ENCODE measurements around the gene ATRNL1. TPM values are rescaled to one million over a fixed set of nuclear protein-coding genes. Genes with fewer than 3 reads are reported as not detected.

The ATRNL1 gene
- total and polyA plus RNA-seq, 2 donors from 2014 or later, result 2.4 to 7.1 TPM

DNA sequence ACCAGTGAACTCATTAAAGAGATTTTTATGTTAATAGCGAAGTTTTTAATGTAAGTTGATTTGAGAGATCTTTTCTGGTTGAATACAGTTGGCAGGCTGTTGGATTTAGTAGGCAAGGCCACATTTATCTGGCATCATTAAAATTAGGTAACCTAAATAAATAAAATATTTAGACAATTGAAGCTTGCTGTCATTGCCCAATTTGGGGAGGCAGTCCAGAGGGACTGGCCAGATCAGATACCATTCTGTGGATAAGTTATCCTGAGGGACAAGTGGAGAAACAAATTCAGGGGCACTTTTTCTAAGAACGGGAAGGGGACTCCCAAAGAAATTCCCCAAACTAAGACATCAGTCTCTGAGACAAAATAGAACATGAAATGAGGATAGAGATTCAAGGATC lies 782.0 kb downstream of the ATRNL1 start:
- no peaks in the 10 kb centered on the region for H3K36me3 ChIP-seq (ENCODE audit: control insufficient read depth in 2 of 3, insufficient read depth in 3 of 3, low read length in 3 of 3)
- DNase-seq (no peak), FAIRE-seq (no peak)
- no peak overlapping the region for H3K4me3 ChIP-seq (ENCODE audit: low read length in 3 of 3)
- no peak overlapping the region for H3K27ac ChIP-seq (ENCODE audit: low read depth in 2 of 2, low read length in 2 of 2)
- H3K27me3 ChIP-seq (ENCODE audit: control insufficient read depth, insufficient read depth, low read length), result no peaks in the 10 kb centered on the region
- TF ChIP-seq, protein P1, sequence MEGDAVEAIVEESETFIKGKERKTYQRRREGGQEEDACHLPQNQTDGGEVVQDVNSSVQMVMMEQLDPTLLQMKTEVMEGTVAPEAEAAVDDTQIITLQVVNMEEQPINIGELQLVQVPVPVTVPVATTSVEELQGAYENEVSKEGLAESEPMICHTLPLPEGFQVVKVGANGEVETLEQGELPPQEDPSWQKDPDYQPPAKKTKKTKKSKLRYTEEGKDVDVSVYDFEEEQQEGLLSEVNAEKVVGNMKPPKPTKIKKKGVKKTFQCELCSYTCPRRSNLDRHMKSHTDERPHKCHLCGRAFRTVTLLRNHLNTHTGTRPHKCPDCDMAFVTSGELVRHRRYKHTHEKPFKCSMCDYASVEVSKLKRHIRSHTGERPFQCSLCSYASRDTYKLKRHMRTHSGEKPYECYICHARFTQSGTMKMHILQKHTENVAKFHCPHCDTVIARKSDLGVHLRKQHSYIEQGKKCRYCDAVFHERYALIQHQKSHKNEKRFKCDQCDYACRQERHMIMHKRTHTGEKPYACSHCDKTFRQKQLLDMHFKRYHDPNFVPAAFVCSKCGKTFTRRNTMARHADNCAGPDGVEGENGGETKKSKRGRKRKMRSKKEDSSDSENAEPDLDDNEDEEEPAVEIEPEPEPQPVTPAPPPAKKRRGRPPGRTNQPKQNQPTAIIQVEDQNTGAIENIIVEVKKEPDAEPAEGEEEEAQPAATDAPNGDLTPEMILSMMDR (IDR thresholded peaks at IDR 0.05; ENCODE audit: borderline replicate concordance, extremely low read depth, insufficient read depth), result no peak
- no peaks in the 10 kb centered on the region for H3K9me3 ChIP-seq (ENCODE audit: control insufficient read depth in 2 of 3, insufficient read depth in 1 of 3, low read length in 3 of 3)
- H3K4me1 ChIP-seq (ENCODE audit: control insufficient read depth in 2 of 3, insufficient read depth in 2 of 3, low read depth in 1 of 3, low read length in 3 of 3), result no peaks in the 10 kb centered on the region
- intact Hi-C loops (cut with DNase I), result no loop called here
- no peak overlapping the region for H3K9ac ChIP-seq (ENCODE audit: low read length in 3 of 3)

DNA sequence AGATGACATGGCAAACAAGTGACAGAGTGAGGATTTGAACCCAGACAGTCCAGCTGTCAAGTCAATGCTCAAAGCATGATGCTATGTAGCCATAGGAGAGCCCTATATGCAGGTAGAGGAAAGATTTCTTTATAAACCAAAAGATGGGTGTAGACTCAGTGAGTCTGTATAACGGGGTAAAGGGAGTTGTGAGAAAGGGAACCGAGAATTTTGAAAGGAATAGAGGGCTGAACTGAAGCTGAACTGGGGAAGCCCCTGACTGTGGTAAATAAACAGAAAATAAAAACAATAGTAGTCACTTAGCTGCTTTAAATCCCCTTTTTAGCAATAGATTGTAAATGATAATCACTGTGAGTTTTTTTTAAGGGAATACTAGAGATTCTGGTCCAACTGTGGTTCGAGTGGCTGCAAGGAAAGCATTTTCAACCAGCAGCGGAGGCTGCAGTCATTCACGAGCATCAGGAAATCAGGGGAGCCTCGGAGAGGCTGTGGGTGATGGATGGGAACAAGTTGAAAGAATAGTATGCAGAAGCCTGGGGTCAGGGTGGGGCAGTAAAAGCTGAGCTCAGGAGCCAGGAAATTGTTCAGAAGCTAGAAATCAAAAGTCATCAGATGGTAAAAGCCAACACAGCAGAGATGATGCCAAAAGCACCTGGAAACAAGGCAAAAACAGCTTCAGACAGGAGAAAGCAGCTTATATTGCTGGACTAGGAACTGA lies 786.4 kb downstream of the ATRNL1 start:
- intact Hi-C loops (cut with DNase I), result no loop called here
- no peak overlapping the region for H3K4me3 ChIP-seq (ENCODE audit: low read length in 3 of 3)
- TF ChIP-seq, protein P1 (IDR thresholded peaks at IDR 0.05; ENCODE audit: borderline replicate concordance, extremely low read depth, insufficient read depth), result no peak
- H3K9ac ChIP-seq (ENCODE audit: low read length in 3 of 3), result no peak overlapping the region
- H3K4me1 ChIP-seq (ENCODE audit: control insufficient read depth in 2 of 3, insufficient read depth in 2 of 3, low read depth in 1 of 3, low read length in 3 of 3), result no peaks in the 10 kb centered on the region
- no peak overlapping the region for H3K27ac ChIP-seq (ENCODE audit: low read depth in 2 of 2, low read length in 2 of 2)
- H3K27me3 ChIP-seq (ENCODE audit: control insufficient read depth, insufficient read depth, low read length), result no peaks in the 10 kb centered on the region
- DNase-seq (no peak), FAIRE-seq (no peak)
- no peaks in the 10 kb centered on the region for H3K36me3 ChIP-seq (ENCODE audit: control insufficient read depth in 2 of 3, insufficient read depth in 3 of 3, low read length in 3 of 3)
- no peaks in the 10 kb centered on the region for H3K9me3 ChIP-seq (ENCODE audit: control insufficient read depth in 2 of 3, insufficient read depth in 1 of 3, low read length in 3 of 3)

DNA sequence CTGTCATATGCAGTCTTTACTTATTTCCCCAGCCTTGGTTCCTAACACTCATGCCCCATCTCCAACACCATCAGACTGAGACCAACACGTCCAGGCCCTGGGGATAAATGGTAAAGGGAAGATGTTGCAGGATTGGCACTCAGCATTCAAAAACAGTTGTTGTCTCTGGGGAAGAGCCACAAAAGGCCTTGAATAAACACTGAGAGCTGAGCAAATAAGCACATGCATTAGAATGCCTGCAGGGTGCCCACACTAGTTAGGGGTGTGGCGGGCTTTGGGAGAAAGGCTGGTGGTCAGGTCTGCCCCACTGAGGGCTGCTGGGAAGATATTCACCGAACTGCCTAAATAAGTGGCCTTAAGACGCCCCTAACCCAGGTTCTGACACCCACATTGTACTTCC lies 788.9 kb downstream of the ATRNL1 start:
- intact Hi-C loops (cut with DNase I), result no loop called here
- H3K4me1 ChIP-seq (ENCODE audit: control insufficient read depth in 2 of 3, insufficient read depth in 2 of 3, low read depth in 1 of 3, low read length in 3 of 3), result no peaks in the 10 kb centered on the region
- FAIRE-seq, result no peak
- H3K27me3 ChIP-seq (ENCODE audit: control insufficient read depth, insufficient read depth, low read length), result no peaks in the 10 kb centered on the region
- no peaks in the 10 kb centered on the region for H3K36me3 ChIP-seq (ENCODE audit: control insufficient read depth in 2 of 3, insufficient read depth in 3 of 3, low read length in 3 of 3)
- H3K9me3 ChIP-seq (ENCODE audit: control insufficient read depth in 2 of 3, insufficient read depth in 1 of 3, low read length in 3 of 3), result no peaks in the 10 kb centered on the region
- H3K4me3 ChIP-seq (ENCODE audit: low read length in 3 of 3), result no peak overlapping the region
- TF ChIP-seq, protein P1 (IDR thresholded peaks at IDR 0.05; ENCODE audit: borderline replicate concordance, extremely low read depth, insufficient read depth), result no peak
- no peak overlapping the region for H3K27ac ChIP-seq (ENCODE audit: low read depth in 2 of 2, low read length in 2 of 2)
- no peak for DNase-seq
- no peak overlapping the region for H3K9ac ChIP-seq (ENCODE audit: low read length in 3 of 3)

DNA sequence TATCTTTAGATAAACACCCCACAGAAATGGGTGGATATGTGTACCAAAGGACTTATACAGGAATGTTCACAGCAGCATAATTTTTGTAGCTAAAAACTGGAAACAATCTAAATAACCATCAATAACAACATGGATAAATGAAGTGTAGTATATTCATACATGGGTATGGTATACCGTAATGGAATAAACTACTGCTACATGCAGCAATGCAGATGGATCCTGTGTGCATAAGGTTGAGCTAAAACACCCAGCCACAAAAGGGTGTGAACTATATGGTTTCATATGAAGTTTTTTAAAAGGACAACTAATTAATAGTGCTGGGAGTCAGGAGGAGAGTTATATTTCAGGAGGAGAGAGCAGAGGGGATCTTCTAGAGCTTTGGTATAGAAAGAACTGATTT lies 790.2 kb downstream of the ATRNL1 start:
- no peaks in the 10 kb centered on the region for H3K27me3 ChIP-seq (ENCODE audit: control insufficient read depth, insufficient read depth, low read length)
- intact Hi-C loops (cut with DNase I), result no loop called here
- FAIRE-seq (no peak), DNase-seq (no peak)
- H3K27ac ChIP-seq (ENCODE audit: low read depth in 2 of 2, low read length in 2 of 2), result no peak overlapping the region
- H3K4me1 ChIP-seq (ENCODE audit: control insufficient read depth in 2 of 3, insufficient read depth in 2 of 3, low read depth in 1 of 3, low read length in 3 of 3), result no peaks in the 10 kb centered on the region
- TF ChIP-seq, protein P1 (IDR thresholded peaks at IDR 0.05; ENCODE audit: borderline replicate concordance, extremely low read depth, insufficient read depth), result no peak
- no peak overlapping the region for H3K4me3 ChIP-seq (ENCODE audit: low read length in 3 of 3)
- H3K9me3 ChIP-seq (ENCODE audit: control insufficient read depth in 2 of 3, insufficient read depth in 1 of 3, low read length in 3 of 3), result no peaks in the 10 kb centered on the region
- H3K9ac ChIP-seq (ENCODE audit: low read length in 3 of 3), result no peak overlapping the region
- no peaks in the 10 kb centered on the region for H3K36me3 ChIP-seq (ENCODE audit: control insufficient read depth in 2 of 3, insufficient read depth in 3 of 3, low read length in 3 of 3)

Data from kidney (tissue), 14 donors.